Measurements from ENCODE around the gene KIAA0753. TPM values are rescaled to one million over a fixed set of nuclear protein-coding genes. Genes with fewer than 3 reads are reported as not detected.

Gene KIAA0753
- polyA plus RNA-seq, 1 of the 3 experiments (the other 2 are of a cell fraction), result 7.2 TPM

DNA sequence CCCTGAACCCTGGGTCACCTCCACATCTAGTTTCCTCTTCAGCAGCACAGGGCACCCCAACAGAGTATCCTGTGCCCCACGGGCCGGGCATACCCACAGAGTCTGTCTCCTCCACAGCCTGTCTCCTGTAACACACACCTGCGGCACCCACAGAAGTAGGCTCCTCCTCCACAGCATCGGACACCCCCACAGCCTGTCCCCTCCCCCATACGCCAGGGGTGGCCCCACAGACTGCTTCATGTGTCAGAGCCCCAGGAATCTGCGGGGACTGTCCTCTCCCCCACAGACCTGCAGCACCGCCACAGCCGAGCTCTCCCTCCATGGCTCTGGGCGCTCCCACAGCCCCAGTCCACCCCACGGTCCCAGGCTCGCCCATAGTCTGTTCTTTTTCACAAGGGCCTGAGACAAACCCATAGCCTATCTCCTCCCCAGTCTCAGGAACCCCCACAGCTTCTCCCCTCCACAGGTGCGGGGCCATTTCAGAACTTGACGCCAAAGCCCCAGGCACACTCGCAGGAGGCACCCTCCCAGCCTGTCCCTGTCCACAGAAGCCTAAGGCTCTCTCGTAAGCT lies 1.4 kb downstream of the KIAA0753 start:
- peak overlapping the region; percentile 87 for H3K9ac ChIP-seq
- no peaks in the 10 kb centered on the region for H3K9me3 ChIP-seq
- peak overlapping the region; percentile 87 for H3K4me2 ChIP-seq
- peaks cover 9 to 14% of the 10 kb centered on the region in 2 experiments; a peak in 2 of 4 replicates for H3K4me1 ChIP-seq (ENCODE audit: control insufficient read depth in 1 of 2, insufficient read depth in 2 of 2, low read depth in 1 of 2, low read length in 1 of 2)
- H3K36me3 ChIP-seq (replicated peaks in 1 of 2; ENCODE audit: control insufficient read depth in 1 of 2, insufficient read depth in 2 of 2, low read length in 1 of 2), result peaks cover 29 to 34% of the 10 kb centered on the region in 2 experiments
- WGBS (ENCODE audit: low lambda C conversion rate), result 36% methylated on average over 8 of the region's 15 CpGs
- H3K27me3 ChIP-seq (ENCODE audit: insufficient read depth), result no peaks in the 10 kb centered on the region
- ChIA-PET CTCF (interaction anchor here (1.0 kb wide), 1 partner anchor 167 kb away, joined by 4 read pairs; no protein-coding TSS in a partner anchor), POLR2A (interaction anchor here (0.8 kb wide), 1 partner anchor 12 kb away, joined by 3 read pairs; the partner anchor contains the start of genes C17orf100 and MED31)
- DNase-seq, result no peak
- H2AFZ ChIP-seq (ENCODE audit: low read depth), result no peak overlapping the region
- H3K27ac ChIP-seq (ENCODE audit: low read depth in 2 of 2, low read length in 1 of 2), result peak overlapping the region in 1 of 2 experiments; percentile 90; a peak in 2 of 4 replicates
- peaks cover 48% of the 10 kb centered on the region for H3K79me2 ChIP-seq (ENCODE audit: insufficient read depth)
- peaks cover 13% of the 10 kb centered on the region for H3F3A ChIP-seq (replicated peaks; ENCODE audit: insufficient read depth)
- H3K4me3 ChIP-seq (ENCODE audit: low read depth in 2 of 2, low read length in 1 of 2), result peak overlapping the region; percentile 89 to 93
- H3K9me2 ChIP-seq, result no peaks in the 10 kb centered on the region
- TF ChIP-seq RAD21 (IDR thresholded peaks at IDR 0.05; ENCODE audit: low read length), result no peak
- TF ChIP-seq, protein P1, sequence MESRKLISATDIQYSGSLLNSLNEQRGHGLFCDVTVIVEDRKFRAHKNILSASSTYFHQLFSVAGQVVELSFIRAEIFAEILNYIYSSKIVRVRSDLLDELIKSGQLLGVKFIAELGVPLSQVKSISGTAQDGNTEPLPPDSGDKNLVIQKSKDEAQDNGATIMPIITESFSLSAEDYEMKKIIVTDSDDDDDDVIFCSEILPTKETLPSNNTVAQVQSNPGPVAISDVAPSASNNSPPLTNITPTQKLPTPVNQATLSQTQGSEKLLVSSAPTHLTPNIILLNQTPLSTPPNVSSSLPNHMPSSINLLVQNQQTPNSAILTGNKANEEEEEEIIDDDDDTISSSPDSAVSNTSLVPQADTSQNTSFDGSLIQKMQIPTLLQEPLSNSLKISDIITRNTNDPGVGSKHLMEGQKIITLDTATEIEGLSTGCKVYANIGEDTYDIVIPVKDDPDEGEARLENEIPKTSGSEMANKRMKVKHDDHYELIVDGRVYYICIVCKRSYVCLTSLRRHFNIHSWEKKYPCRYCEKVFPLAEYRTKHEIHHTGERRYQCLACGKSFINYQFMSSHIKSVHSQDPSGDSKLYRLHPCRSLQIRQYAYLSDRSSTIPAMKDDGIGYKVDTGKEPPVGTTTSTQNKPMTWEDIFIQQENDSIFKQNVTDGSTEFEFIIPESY (IDR thresholded peaks at IDR 0.05; ENCODE audit: borderline replicate concordance, low read depth), result no peak
- no peak for TF ChIP-seq TEAD4 (IDR thresholded peaks at IDR 0.05; ENCODE audit: borderline replicate concordance, insufficient read depth)
- no peak for TF ChIP-seq POLR2AphosphoS5 (IDR thresholded peaks at IDR 0.05; ENCODE audit: low read depth, low read length)
- no peak for TF ChIP-seq TAF1 (IDR thresholded peaks at IDR 0.05; ENCODE audit: borderline replicate concordance, low read depth, low read length)
- no peak for TF ChIP-seq GABPA (IDR thresholded peaks at IDR 0.05; ENCODE audit: low read depth)
- no peak for TF ChIP-seq RXRA (IDR thresholded peaks at IDR 0.05; ENCODE audit: borderline replicate concordance, low read depth)
- TF ChIP-seq JUND (IDR thresholded peaks at IDR 0.05), result no peak
- no peak for TF ChIP-seq SIN3A (IDR thresholded peaks at IDR 0.05; ENCODE audit: borderline replicate concordance, low read depth, low read length)
- TF ChIP-seq RCOR1 (IDR thresholded peaks at IDR 0.05; ENCODE audit: low read length), result no peak
- H4K20me1 ChIP-seq (ENCODE audit: insufficient read depth), result no peaks in the 10 kb centered on the region; the same call in 1 of the 2 replicates

DNA sequence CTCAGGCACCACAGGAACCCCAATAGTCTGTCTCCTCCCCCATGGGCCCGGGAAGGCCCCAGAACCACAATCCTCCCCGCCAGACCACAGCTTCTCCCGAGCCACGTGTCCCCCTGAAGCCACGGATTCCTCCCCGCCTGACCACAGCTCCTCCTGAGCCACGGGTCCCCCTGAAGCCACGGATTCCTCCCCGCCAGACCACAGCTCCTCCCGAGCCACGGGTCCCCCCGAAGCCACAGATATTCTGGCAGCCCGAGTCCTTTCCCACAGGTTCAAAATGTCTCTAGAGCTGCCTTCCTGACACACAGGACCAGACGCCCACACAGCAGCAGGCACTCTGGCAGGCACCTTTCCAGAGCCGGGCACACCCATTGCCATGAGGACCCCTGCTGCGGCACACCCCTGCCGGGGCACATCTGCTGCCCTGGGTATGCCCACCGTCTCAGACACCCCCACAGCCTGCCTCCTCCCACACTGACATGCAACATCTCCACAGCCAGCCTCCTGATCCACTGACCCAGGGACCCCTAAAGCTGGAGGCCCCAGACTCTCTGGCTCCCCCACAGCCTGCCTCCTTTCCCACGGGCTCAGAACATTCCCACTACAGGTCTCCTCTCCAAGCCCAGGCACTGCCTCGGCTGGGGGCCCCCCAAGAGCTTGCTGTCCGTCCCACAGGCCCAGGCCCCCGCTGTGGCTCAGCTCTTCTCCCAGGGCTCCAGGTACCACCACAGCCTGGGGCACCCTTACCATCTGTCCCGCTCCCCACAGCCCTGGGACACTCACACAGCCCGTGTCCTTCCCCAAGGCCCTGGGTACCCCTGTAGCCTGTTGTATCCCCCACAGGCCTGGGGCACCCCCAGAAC lies 2.2 kb downstream of the KIAA0753 start:
- CTCF ChIA-PET, result no interaction called here
- H3K79me2 ChIP-seq (ENCODE audit: insufficient read depth), result peaks cover 48% of the 10 kb centered on the region
- no peaks in the 10 kb centered on the region for H3K9me3 ChIP-seq
- H3K36me3 ChIP-seq (replicated peaks in 1 of 2; ENCODE audit: control insufficient read depth in 1 of 2, insufficient read depth in 2 of 2, low read length in 1 of 2), result peaks cover 31% of the 10 kb centered on the region in 2 experiments
- peak overlapping the region; percentile 89 to 93; a peak in 1 of 4 replicates for H3K4me3 ChIP-seq (ENCODE audit: low read depth in 2 of 2, low read length in 1 of 2)
- no peak overlapping the region for H2AFZ ChIP-seq (ENCODE audit: low read depth)
- POLR2A ChIA-PET, result no interaction called here
- TF ChIP-seq POLR2AphosphoS5 (IDR thresholded peaks at IDR 0.05; ENCODE audit: low read depth, low read length), result no peak
- TF ChIP-seq, protein P1 (IDR thresholded peaks at IDR 0.05; ENCODE audit: borderline replicate concordance, low read depth), result no peak
- peak overlapping the region; percentile 87; the same call in 1 of the 2 replicates for H3K9ac ChIP-seq
- peaks cover 9 to 14% of the 10 kb centered on the region in 2 experiments; a peak in 2 of 4 replicates for H3K4me1 ChIP-seq (ENCODE audit: control insufficient read depth in 1 of 2, insufficient read depth in 2 of 2, low read depth in 1 of 2, low read length in 1 of 2)
- no peaks in the 10 kb centered on the region for H3K9me2 ChIP-seq
- H4K20me1 ChIP-seq (ENCODE audit: insufficient read depth), result no peaks in the 10 kb centered on the region
- H3K27ac ChIP-seq (ENCODE audit: low read depth in 2 of 2, low read length in 1 of 2), result no peak overlapping the region
- WGBS (ENCODE audit: low lambda C conversion rate), result 91% methylated on average over 20 of the region's 24 CpGs
- DNase-seq, result no peak
- no peaks in the 10 kb centered on the region for H3K27me3 ChIP-seq (ENCODE audit: insufficient read depth)
- peaks cover 6% of the 10 kb centered on the region for H3F3A ChIP-seq (replicated peaks; ENCODE audit: insufficient read depth)
- peak overlapping the region; percentile 87 for H3K4me2 ChIP-seq

Data from SK-N-SH (cell line).